ENCODE measurements around the gene FAM217B.

- TF ChIP-seq CTCF (IDR thresholded peaks at IDR 0.05 in 2 of 3, conservative IDR thresholded peaks at IDR 0.05 in 1 of 3; ENCODE audit: borderline replicate concordance in 1 of 3, insufficient read depth in 1 of 3, low read depth in 2 of 3, low read length in 2 of 3) (no peak), POLR2A (IDR thresholded peaks at IDR 0.05; ENCODE audit: borderline replicate concordance, extremely low read depth, insufficient read depth, insufficient read length) (no peak), ZNF274 (IDR thresholded peaks at IDR 0.05; ENCODE audit: low read depth, low read length) (no peak), RAD21 (IDR thresholded peaks at IDR 0.05; ENCODE audit: low read depth) (no peak), ELF1 (IDR thresholded peaks at IDR 0.05; ENCODE audit: borderline replicate concordance, low read depth) (no peak), CBX3 (IDR thresholded peaks at IDR 0.05; ENCODE audit: low read depth) (no peak), POLR2AphosphoS5 (IDR thresholded peaks at IDR 0.05; ENCODE audit: low read depth, low read length) (no peak)
Observed at GRCh38 chr20:59912609-59913008, 27.6 kb upstream of the FAM217B start.

All from HCT116 (cell line).